OCI-LY7 (cell line): ENCODE results near the gene SYN1.

ENCODE experiments used
- CTCF ChIP-seq: fragments of 200-600 bp; sonication (generic); conservative IDR thresholded peaks from 2 replicates; pipeline ENCODE4 v1.5.1; 2014; ENCODE audit warnings: mild to moderate bottlenecking, antibody characterized with exemption, low read length, moderate library complexity, mixed read lengths
- EZH2phosphoT487 ChIP-seq: fragments of 200-600 bp; sonication (generic); IDR thresholded peaks from 2 replicates; pipeline ENCODE4 v1.6.1; 2018; ENCODE audit warnings: low read depth, borderline replicate concordance, mild to moderate bottlenecking, mixed run types, antibody characterized with exemption, low read length, moderate library complexity, mixed read lengths

- no peak for TF ChIP-seq CTCF
- TF ChIP-seq EZH2phosphoT487, result no peak
Measured at GRCh38 chrX:47543496-47543895, 76.2 kb downstream of the SYN1 start.
